Measurements from ENCODE around the gene DNAJC3.
"Not testable (repeated sequence)": the region's sequence is repeated elsewhere in the genome, so short reads cannot be mapped to it uniquely, and the experiment has no call there.

The DNAJC3 gene

DNA sequence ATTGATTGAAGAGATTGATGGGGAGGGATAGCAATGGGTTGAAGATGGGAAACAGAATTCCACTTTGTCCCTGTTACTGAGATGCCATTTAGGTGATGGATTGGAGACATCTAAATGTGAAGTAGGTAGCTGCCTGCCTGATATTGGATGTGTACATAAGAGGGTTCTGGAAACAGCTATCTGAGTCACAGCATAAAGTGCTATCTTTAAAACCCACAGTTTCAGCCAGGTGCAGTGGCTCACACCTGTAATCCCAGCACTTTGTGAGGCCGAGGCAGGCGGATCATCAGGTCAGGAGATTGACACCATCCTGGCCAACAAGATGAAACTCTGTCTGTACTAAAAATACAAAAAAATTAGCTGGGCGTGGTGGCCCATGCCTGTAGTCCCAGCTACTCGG is 72.6 kb downstream of the DNAJC3 start:
- Mint-ChIP-seq H3K36me3 (ENCODE audit: low read depth) (no peaks in the 10 kb centered on the region), H3K27me3 (ENCODE audit: low read depth) (no peaks in the 10 kb centered on the region), H3K4me3 (no peak overlapping the region), H3K27ac (no peak overlapping the region), H3K4me1 (ENCODE audit: low read depth) (peaks cover 6% of the 10 kb centered on the region), H3K9me3 (no peaks in the 10 kb centered on the region)

GRCh38 chr13:95752677-95753076 is 75.7 kb downstream of the DNAJC3 start:
- no peaks in the 10 kb centered on the region for H3K9me3 Mint-ChIP-seq
- H3K4me3 Mint-ChIP-seq = no peak overlapping the region
- peaks cover 6% of the 10 kb centered on the region for H3K4me1 Mint-ChIP-seq (ENCODE audit: low read depth)
- H3K27ac Mint-ChIP-seq = no peak overlapping the region
- H3K27me3 Mint-ChIP-seq (ENCODE audit: low read depth) = no peaks in the 10 kb centered on the region
- H3K36me3 Mint-ChIP-seq (ENCODE audit: low read depth) = peaks cover under 1% of the 10 kb centered on the region

DNA sequence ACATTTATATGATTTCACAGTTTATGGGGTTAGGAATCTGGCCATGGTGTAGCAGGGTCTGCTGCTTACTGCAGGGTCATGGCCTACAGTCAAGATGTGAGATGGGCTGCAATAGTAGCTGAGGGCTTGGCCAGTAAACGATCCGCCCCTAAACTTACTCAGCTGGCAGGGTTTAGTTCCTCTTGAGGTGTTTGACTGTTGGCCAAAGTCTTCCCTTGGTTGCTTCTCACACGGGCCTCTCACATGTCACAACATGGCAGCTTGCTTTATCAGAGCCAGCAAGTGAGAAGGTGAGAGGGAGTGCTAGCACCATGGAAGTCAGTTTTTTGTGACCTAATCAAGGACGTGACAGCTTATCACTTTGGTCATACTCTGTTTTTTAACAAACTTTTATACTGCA is 77.1 kb downstream of the DNAJC3 start:
- no peak overlapping the region for H3K27ac Mint-ChIP-seq

GRCh38 chr13:95756072-95756471 is 79.1 kb downstream of the DNAJC3 start:
- Mint-ChIP-seq H3K27ac (no peak overlapping the region), H3K27me3 (ENCODE audit: low read depth) (no peaks in the 10 kb centered on the region), H3K36me3 (ENCODE audit: low read depth) (peaks cover 3% of the 10 kb centered on the region), H3K4me1 (ENCODE audit: low read depth) (peaks cover 2% of the 10 kb centered on the region), H3K9me3 (no peaks in the 10 kb centered on the region), H3K4me3 (no peak overlapping the region)

More for the DNA sequence above, 77.1 kb downstream of the DNAJC3 start:
- H3K9me3 Mint-ChIP-seq = no peaks in the 10 kb centered on the region
- H3K36me3 Mint-ChIP-seq (ENCODE audit: low read depth) = peaks cover 3% of the 10 kb centered on the region
- H3K27me3 Mint-ChIP-seq (ENCODE audit: low read depth) = no peaks in the 10 kb centered on the region
- no peak overlapping the region for H3K4me3 Mint-ChIP-seq
- peaks cover 5% of the 10 kb centered on the region for H3K4me1 Mint-ChIP-seq (ENCODE audit: low read depth)

- H3K36me3 Mint-ChIP-seq (ENCODE audit: low read depth) = peaks cover 15% of the 10 kb centered on the region
- not testable (repeated sequence) for H3K4me1 Mint-ChIP-seq (ENCODE audit: low read depth); H3K9me3 Mint-ChIP-seq; H3K27ac Mint-ChIP-seq; H3K27me3 Mint-ChIP-seq (ENCODE audit: low read depth); H3K4me3 Mint-ChIP-seq
Observed at GRCh38 chr13:95762626-95763025, 85.7 kb downstream of the DNAJC3 start.

GRCh38 chr13:95763601-95764000 is 86.7 kb downstream of the DNAJC3 start:
- Mint-ChIP-seq H3K36me3 (ENCODE audit: low read depth) (peaks cover 12% of the 10 kb centered on the region), H3K27me3 (ENCODE audit: low read depth) (no peaks in the 10 kb centered on the region), H3K4me3 (no peak overlapping the region), H3K4me1 (ENCODE audit: low read depth) (no peaks in the 10 kb centered on the region), H3K9me3 (no peaks in the 10 kb centered on the region), H3K27ac (no peak overlapping the region)

DNA sequence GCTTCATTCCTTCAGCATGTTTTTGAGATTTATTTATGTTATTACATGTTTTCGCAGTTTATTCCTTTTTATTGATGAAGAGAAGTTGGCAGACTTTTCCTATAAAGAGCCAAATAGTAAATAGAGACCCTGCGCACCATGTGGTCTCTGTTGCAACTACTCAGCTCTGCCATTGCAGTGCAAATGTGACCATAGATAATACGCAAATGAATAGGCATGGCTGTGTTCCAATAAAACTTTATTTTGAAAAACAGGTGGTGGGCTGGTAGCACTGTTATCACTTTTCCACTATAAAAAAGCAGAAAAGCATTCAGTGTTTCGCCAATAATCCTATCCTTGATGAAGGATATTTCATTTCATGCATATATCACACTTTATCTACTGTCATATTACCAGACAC is 95.0 kb downstream of the DNAJC3 start:
- Mint-ChIP-seq H3K27me3 (ENCODE audit: low read depth) (no peaks in the 10 kb centered on the region), H3K27ac (no peak overlapping the region)

GRCh38 chr13:95779522-95779921 is 102.6 kb downstream of the DNAJC3 start:
- peaks cover 23% of the 10 kb centered on the region for H3K36me3 Mint-ChIP-seq (ENCODE audit: low read depth)
- no peaks in the 10 kb centered on the region for H3K27me3 Mint-ChIP-seq (ENCODE audit: low read depth)
- no peak overlapping the region for H3K27ac Mint-ChIP-seq
- H3K9me3 Mint-ChIP-seq = peaks cover 6% of the 10 kb centered on the region
- peaks cover 5% of the 10 kb centered on the region for H3K4me1 Mint-ChIP-seq (ENCODE audit: low read depth)
- H3K4me3 Mint-ChIP-seq = no peak overlapping the region

More for the DNA sequence above, 95.0 kb downstream of the DNAJC3 start:
- H3K9me3 Mint-ChIP-seq = no peaks in the 10 kb centered on the region
- peaks cover 5% of the 10 kb centered on the region for H3K4me1 Mint-ChIP-seq (ENCODE audit: low read depth)
- H3K4me3 Mint-ChIP-seq = no peak overlapping the region
- H3K36me3 Mint-ChIP-seq (ENCODE audit: low read depth) = peaks cover 17% of the 10 kb centered on the region

- Mint-ChIP-seq H3K36me3 (ENCODE audit: low read depth) (peaks cover 18% of the 10 kb centered on the region), H3K27me3 (ENCODE audit: low read depth) (no peaks in the 10 kb centered on the region), H3K9me3 (peaks cover 6% of the 10 kb centered on the region), H3K27ac (no peak overlapping the region), H3K4me3 (no peak overlapping the region), H3K4me1 (ENCODE audit: low read depth) (peaks cover 2% of the 10 kb centered on the region)
Observed at GRCh38 chr13:95781016-95781415, 104.1 kb downstream of the DNAJC3 start.

DNA sequence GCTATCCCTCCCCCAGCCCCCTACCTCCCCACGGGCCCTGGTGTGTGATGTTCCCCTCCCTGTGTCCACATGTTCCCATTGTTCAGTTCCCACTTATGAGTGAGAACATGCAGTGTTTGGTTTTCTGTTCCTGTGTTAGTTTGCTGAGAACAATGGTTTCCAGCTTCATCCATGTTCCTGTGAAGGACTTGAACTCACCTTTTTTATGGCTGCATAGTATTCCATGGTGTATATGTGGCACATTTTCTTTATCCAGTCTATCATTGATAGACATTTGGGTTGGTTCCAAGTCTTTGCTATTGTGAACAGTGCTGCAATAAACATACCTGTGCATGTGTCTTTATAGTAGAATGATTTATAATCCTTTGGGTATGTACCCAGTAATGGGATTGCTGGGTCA is 105.0 kb downstream of the DNAJC3 start:
- H3K4me3 Mint-ChIP-seq; H3K27me3 Mint-ChIP-seq (ENCODE audit: low read depth); H3K9me3 Mint-ChIP-seq; H3K4me1 Mint-ChIP-seq (ENCODE audit: low read depth); H3K27ac Mint-ChIP-seq: not testable (repeated sequence)
- H3K36me3 Mint-ChIP-seq (ENCODE audit: low read depth) = peaks cover 18% of the 10 kb centered on the region

DNA sequence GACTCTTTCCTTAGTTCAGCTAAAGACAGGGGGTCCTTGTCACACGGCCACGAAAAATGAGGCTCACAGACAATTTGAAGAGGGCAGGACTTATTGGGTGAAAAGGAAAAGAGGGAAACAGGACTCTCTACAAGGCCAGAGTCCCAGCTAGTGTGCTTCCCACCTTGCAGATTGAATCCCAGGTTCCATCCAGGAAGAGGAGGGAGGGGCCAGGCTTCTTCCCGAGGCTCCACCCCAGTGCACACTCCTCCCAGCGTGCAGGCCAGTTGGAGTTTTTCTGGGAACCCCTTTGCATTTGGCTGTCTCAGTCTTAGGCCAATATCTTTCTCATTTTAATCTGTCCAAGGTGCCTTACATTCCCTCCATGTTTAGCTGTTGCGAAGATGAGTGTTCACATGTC is 106.8 kb downstream of the DNAJC3 start:
- no peak overlapping the region for H3K27ac Mint-ChIP-seq
- peaks cover 6% of the 10 kb centered on the region for H3K9me3 Mint-ChIP-seq
- no peak overlapping the region for H3K4me3 Mint-ChIP-seq
- H3K36me3 Mint-ChIP-seq (ENCODE audit: low read depth) = peaks cover 31% of the 10 kb centered on the region
- H3K27me3 Mint-ChIP-seq (ENCODE audit: low read depth) = no peaks in the 10 kb centered on the region
- peaks cover 2% of the 10 kb centered on the region for H3K4me1 Mint-ChIP-seq (ENCODE audit: low read depth)

GRCh38 chr13:95784161-95784899 is 107.4 kb downstream of the DNAJC3 start:
- peaks cover 2% of the 10 kb centered on the region for H3K4me1 Mint-ChIP-seq (ENCODE audit: low read depth)
- H3K4me3 Mint-ChIP-seq = no peak overlapping the region
- no peak overlapping the region for H3K27ac Mint-ChIP-seq
- no peaks in the 10 kb centered on the region for H3K27me3 Mint-ChIP-seq (ENCODE audit: low read depth)
- H3K36me3 Mint-ChIP-seq (ENCODE audit: low read depth) = peaks cover 37% of the 10 kb centered on the region
- H3K9me3 Mint-ChIP-seq = peaks cover 10% of the 10 kb centered on the region

DNA sequence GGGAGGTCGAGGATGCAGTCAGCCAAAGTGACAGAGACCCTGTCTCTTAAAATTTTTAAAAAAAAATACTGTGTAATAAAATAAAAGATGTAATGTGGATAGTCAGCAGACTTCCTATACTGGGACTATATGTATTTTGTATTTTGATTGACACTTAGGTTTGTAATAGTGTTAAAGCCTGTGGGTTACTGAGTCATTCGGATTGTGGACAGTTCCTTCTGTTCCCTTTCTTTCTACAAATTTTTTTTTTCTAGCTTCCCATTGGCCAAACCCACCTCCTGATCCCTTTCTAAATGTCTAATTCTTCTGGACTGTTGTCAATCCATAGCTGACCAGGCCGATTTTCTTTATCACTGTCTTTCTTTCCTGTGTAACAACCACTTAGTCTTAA is 108.0 kb downstream of the DNAJC3 start:
- H3K27ac Mint-ChIP-seq = no peak overlapping the region
- H3K4me3 Mint-ChIP-seq = no peak overlapping the region
- H3K4me1 Mint-ChIP-seq (ENCODE audit: low read depth) = peaks cover 2% of the 10 kb centered on the region
- H3K9me3 Mint-ChIP-seq = peaks cover 12% of the 10 kb centered on the region
- no peaks in the 10 kb centered on the region for H3K27me3 Mint-ChIP-seq (ENCODE audit: low read depth)
- H3K36me3 Mint-ChIP-seq (ENCODE audit: low read depth) = peaks cover 41% of the 10 kb centered on the region

- Mint-ChIP-seq H3K9me3 (peaks cover 9% of the 10 kb centered on the region), H3K4me1 (ENCODE audit: low read depth) (no peaks in the 10 kb centered on the region), H3K4me3 (no peak overlapping the region), H3K36me3 (ENCODE audit: low read depth) (peaks cover 49% of the 10 kb centered on the region), H3K27me3 (ENCODE audit: low read depth) (no peaks in the 10 kb centered on the region), H3K27ac (no peak overlapping the region)
Observed at GRCh38 chr13:95787356-95788099, 110.6 kb downstream of the DNAJC3 start.

DNA sequence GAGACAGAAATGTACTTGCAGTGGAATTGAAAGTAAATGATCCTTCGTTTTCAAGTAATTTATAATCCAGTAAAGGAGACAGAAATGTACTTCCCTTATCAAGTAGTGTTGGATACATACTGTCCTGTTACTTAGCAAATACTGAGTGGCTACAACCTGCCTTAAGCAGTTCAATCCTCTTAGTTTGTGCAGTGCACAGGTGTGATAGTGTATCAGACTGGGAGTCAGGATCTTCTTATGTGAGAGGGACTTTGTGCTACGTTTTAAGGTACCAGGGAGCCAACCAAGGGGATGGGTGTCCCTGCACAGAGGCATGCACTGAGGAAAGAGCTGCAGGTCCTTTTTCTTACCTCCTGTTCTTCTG is 111.1 kb downstream of the DNAJC3 start:
- Mint-ChIP-seq H3K36me3 (ENCODE audit: low read depth) (peaks cover 45% of the 10 kb centered on the region), H3K27ac (no peak overlapping the region), H3K9me3 (peaks cover 6% of the 10 kb centered on the region), H3K4me3 (no peak overlapping the region), H3K4me1 (ENCODE audit: low read depth) (no peaks in the 10 kb centered on the region), H3K27me3 (ENCODE audit: low read depth) (no peaks in the 10 kb centered on the region)
